SK-N-SH treated with all-trans-retinoic acid at 6 μM for 48 hours (cell line): Measurements from ENCODE around the gene MOSMO.

Experiments used
- ATAC-seq: fragments of 200-7000 bp; cut with Tn5 transposase; 3 replicates; pipeline ENCODE4 v1.9.1; 2020; ENCODE audit warnings: mild to moderate bottlenecking, moderate library complexity
- BACH2 ChIP-seq: fragments of 250-450 bp; sonication (Bioruptor Pico); IDR thresholded peaks from 2 replicates; pipeline ENCODE4 v1.9.0; 2021; ENCODE audit warnings: mild to moderate bottlenecking, borderline replicate concordance
- CREB5 ChIP-seq: fragments of 250-450 bp; sonication (Bioruptor Pico); IDR thresholded peaks from 2 replicates; pipeline ENCODE4 v1.5.1; 2020; ENCODE audit warnings: low read depth, mild to moderate bottlenecking, moderate library complexity
- CSDC2 ChIP-seq: fragments of 250-450 bp; sonication (Bioruptor Pico); IDR thresholded peaks from 2 replicates; pipeline ENCODE4 v1.5.0; 2020; ENCODE audit warnings: mild to moderate bottlenecking, moderate library complexity
- ESRRG ChIP-seq: fragments of 250-450 bp; sonication (Bioruptor Pico); IDR thresholded peaks from 2 replicates; pipeline ENCODE4 v1.6.1; 2021; ENCODE audit warnings: mild to moderate bottlenecking
- GLIS3 ChIP-seq: fragments of 250-450 bp; sonication (Bioruptor Pico); IDR thresholded peaks from 2 replicates; pipeline ENCODE4 v1.5.0; 2020; ENCODE audit warnings: mild to moderate bottlenecking, moderate library complexity
- ISL1 ChIP-seq: fragments of 250-450 bp; sonication (Bioruptor Pico); IDR thresholded peaks from 2 replicates; pipeline ENCODE4 v2.1.2; 2022; ENCODE audit warnings: mild to moderate bottlenecking, moderate library complexity
- OSR1 ChIP-seq: fragments of 250-450 bp; sonication (Bioruptor Pico); IDR thresholded peaks from 2 replicates; pipeline ENCODE4 v1.8.0; 2022; ENCODE audit warnings: moderate library complexity, mild to moderate bottlenecking, inconsistent platforms
- POU6F1 ChIP-seq: fragments of 250-450 bp; sonication (Bioruptor Pico); IDR thresholded peaks from 2 replicates; pipeline ENCODE4 v1.8.0; 2021; ENCODE audit warnings: low read depth, mild to moderate bottlenecking, moderate library complexity, borderline replicate concordance
- PPARA ChIP-seq: fragments of 250-450 bp; sonication (Bioruptor Pico); IDR thresholded peaks from 2 replicates; pipeline ENCODE4 v1.5.0; 2020; ENCODE audit warnings: mild to moderate bottlenecking, borderline replicate concordance
- RARB ChIP-seq: fragments of 250-450 bp; sonication (Bioruptor Pico); IDR thresholded peaks from 2 replicates; pipeline ENCODE4 v1.8.0; 2021; ENCODE audit warnings: mild to moderate bottlenecking, moderate library complexity
- SNAI2 ChIP-seq: fragments of 250-450 bp; sonication (Bioruptor Pico); IDR thresholded peaks from 2 replicates; pipeline ENCODE4 v1.5.0; 2020; ENCODE audit warnings: mild to moderate bottlenecking, moderate library complexity
- TCF4 ChIP-seq: fragments of 250-450 bp; sonication (Bioruptor Pico); IDR thresholded peaks from 2 replicates; pipeline ENCODE4 v1.8.0; 2021; ENCODE audit warnings: mild to moderate bottlenecking, moderate library complexity, borderline replicate concordance
- TOX ChIP-seq: fragments of 250-450 bp; sonication (Bioruptor Pico); IDR thresholded peaks from 2 replicates; pipeline ENCODE4 v1.8.0; 2021; ENCODE audit warnings: mild to moderate bottlenecking, moderate library complexity, borderline replicate concordance
- ZC3H10 ChIP-seq: fragments of 250-450 bp; sonication (Bioruptor Pico); IDR thresholded peaks from 2 replicates; pipeline ENCODE4 v1.5.1; 2021; ENCODE audit warnings: mild to moderate bottlenecking, moderate library complexity
- ZFP3 ChIP-seq: fragments of 250-450 bp; sonication (Bioruptor Pico); IDR thresholded peaks from 2 replicates; pipeline ENCODE4 v1.5.0; 2020; ENCODE audit warnings: mild to moderate bottlenecking, moderate library complexity
- ZFP30 ChIP-seq: fragments of 450-650 bp; formaldehyde crosslinking; IDR thresholded peaks from 2 replicates; pipeline ENCODE4 v1.5.0; 2022; ENCODE audit warnings: mild to moderate bottlenecking, moderate library complexity
- ZNF565 ChIP-seq: fragments of 450-650 bp; formaldehyde crosslinking; conservative IDR thresholded peaks from 2 replicates; pipeline ENCODE4 v1.5.0; 2020; ENCODE audit warnings: low read depth, mild to moderate bottlenecking, moderate library complexity
- ZNF70 ChIP-seq: fragments of 450-650 bp; formaldehyde crosslinking; IDR thresholded peaks from 2 replicates; pipeline ENCODE4 v1.5.0; 2020; ENCODE audit warnings: mild to moderate bottlenecking, moderate library complexity
- TF ChIP-seq, protein P1 (sequence below): fragments of 250-450 bp; sonication (Bioruptor Pico); IDR thresholded peaks from 2 replicates; pipeline ENCODE4 v1.5.0; 2020; ENCODE audit warnings: mild to moderate bottlenecking, moderate library complexity
- TF ChIP-seq, protein P2 (sequence below): fragments of 250-450 bp; sonication (Bioruptor Pico); IDR thresholded peaks from 2 replicates; pipeline ENCODE4 v1.8.0; 2020; ENCODE audit warnings: mild to moderate bottlenecking, moderate library complexity, borderline replicate concordance

MOSMO gene

GRCh38 chr16:22063888-22064467 lies 56.1 kb downstream of the MOSMO start:
- TF ChIP-seq CREB5 (CRISPR knock-in tag) (no peak), RARB (no peak), SNAI2 (no peak), ESRRG (CRISPR knock-in tag) (no peak), ZC3H10 (CRISPR knock-in tag) (no peak), ZFP30 (no peak), OSR1 (CRISPR knock-in tag) (no peak), GLIS3 (CRISPR knock-in tag) (no peak), ZNF70 (CRISPR knock-in tag) (no peak), ZNF565 (CRISPR knock-in tag) (no peak), CSDC2 (CRISPR knock-in tag) (no peak), TCF4 (CRISPR knock-in tag) (no peak)
- TF ChIP-seq, protein P1, sequence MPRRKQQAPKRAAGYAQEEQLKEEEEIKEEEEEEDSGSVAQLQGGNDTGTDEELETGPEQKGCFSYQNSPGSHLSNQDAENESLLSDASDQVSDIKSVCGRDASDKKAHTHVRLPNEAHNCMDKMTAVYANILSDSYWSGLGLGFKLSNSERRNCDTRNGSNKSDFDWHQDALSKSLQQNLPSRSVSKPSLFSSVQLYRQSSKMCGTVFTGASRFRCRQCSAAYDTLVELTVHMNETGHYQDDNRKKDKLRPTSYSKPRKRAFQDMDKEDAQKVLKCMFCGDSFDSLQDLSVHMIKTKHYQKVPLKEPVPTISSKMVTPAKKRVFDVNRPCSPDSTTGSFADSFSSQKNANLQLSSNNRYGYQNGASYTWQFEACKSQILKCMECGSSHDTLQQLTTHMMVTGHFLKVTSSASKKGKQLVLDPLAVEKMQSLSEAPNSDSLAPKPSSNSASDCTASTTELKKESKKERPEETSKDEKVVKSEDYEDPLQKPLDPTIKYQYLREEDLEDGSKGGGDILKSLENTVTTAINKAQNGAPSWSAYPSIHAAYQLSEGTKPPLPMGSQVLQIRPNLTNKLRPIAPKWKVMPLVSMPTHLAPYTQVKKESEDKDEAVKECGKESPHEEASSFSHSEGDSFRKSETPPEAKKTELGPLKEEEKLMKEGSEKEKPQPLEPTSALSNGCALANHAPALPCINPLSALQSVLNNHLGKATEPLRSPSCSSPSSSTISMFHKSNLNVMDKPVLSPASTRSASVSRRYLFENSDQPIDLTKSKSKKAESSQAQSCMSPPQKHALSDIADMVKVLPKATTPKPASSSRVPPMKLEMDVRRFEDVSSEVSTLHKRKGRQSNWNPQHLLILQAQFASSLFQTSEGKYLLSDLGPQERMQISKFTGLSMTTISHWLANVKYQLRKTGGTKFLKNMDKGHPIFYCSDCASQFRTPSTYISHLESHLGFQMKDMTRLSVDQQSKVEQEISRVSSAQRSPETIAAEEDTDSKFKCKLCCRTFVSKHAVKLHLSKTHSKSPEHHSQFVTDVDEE (CRISPR knock-in tag) = no peak
- no peak for ATAC-seq

- ATAC-seq = no peak
- TF ChIP-seq ZFP3 (CRISPR knock-in tag) = no peak
- no peak for TF ChIP-seq POU6F1 (CRISPR knock-in tag)
- TF ChIP-seq ZFP30 = no peak
- TF ChIP-seq OSR1 (CRISPR knock-in tag) = no peak
- no peak for TF ChIP-seq BACH2 (CRISPR knock-in tag)
- TF ChIP-seq GLIS3 (CRISPR knock-in tag) = no peak
- TF ChIP-seq, protein P2, sequence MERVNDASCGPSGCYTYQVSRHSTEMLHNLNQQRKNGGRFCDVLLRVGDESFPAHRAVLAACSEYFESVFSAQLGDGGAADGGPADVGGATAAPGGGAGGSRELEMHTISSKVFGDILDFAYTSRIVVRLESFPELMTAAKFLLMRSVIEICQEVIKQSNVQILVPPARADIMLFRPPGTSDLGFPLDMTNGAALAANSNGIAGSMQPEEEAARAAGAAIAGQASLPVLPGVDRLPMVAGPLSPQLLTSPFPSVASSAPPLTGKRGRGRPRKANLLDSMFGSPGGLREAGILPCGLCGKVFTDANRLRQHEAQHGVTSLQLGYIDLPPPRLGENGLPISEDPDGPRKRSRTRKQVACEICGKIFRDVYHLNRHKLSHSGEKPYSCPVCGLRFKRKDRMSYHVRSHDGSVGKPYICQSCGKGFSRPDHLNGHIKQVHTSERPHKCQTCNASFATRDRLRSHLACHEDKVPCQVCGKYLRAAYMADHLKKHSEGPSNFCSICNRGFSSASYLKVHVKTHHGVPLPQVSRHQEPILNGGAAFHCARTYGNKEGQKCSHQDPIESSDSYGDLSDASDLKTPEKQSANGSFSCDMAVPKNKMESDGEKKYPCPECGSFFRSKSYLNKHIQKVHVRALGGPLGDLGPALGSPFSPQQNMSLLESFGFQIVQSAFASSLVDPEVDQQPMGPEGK = no peak
- no peak for TF ChIP-seq ZNF565 (CRISPR knock-in tag)
- no peak for TF ChIP-seq TOX (CRISPR knock-in tag)
- no peak for TF ChIP-seq ZNF70 (CRISPR knock-in tag)
- no peak for TF ChIP-seq SNAI2
- TF ChIP-seq CREB5 (CRISPR knock-in tag) = no peak
- TF ChIP-seq TCF4 (CRISPR knock-in tag) = no peak
- TF ChIP-seq, all 23 proteins: peak for 0
Measured at GRCh38 chr16:22065252-22065651, 57.3 kb downstream of the MOSMO start.

GRCh38 chr16:22070361-22071330 lies 62.7 kb downstream of the MOSMO start:
- TF ChIP-seq ZNF70 (CRISPR knock-in tag) (no peak), ISL1 (CRISPR knock-in tag) (no peak), CREB5 (CRISPR knock-in tag) (no peak), TCF4 (CRISPR knock-in tag) (no peak), PPARA (CRISPR knock-in tag) (no peak)
- TF ChIP-seq, all 23 proteins: peak for 0
- no peak for ATAC-seq
